GM19452 (cell line): ENCODE results near the gene KSR1.

Source experiments
- ATAC-seq: cut with Tn5 transposase; IDR thresholded peaks from one replicate; pipeline ENCODE4 v1.9.1; 2021; ENCODE audit not compliant: unreplicated experiment

The KSR1 gene

DNA sequence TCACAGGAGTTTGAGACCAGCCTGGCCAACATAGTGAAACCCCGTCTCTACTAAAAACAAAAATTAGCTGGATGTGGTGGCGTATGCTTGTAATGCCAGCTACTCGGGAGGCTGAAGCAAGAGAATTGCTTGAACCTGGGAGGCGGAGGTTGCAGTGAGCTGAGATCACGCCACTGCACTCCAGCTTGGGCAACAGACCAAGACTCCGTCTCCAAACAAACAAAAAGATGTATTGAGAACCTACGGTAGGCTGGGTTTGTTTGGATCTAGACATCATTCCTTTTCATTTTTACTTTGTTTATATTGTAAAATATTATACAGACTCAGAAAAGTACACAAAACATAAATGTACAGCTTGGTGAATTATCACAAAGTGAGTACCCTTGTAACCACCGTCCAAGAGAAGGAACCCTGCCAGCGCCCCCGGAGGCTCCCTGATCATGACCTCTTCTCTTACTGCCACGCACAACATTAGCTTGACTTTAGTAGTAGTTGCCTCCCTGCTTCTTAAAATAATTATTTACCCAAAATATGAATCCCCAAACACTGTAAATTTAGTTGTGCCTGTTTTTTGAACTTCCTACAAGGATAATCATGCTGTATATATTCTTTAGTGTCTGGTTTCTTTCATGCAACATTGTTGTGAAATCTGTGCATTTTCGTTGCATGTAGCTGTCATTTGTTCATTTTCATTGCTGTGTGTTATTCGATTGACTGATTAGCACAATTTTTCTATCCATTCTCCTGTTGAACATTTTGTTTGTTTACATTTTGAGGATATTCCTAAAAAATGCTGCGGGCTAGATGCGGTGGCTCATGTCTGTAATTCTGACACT is 56.5 kb downstream of the KSR1 start:
- no peak for ATAC-seq

DNA sequence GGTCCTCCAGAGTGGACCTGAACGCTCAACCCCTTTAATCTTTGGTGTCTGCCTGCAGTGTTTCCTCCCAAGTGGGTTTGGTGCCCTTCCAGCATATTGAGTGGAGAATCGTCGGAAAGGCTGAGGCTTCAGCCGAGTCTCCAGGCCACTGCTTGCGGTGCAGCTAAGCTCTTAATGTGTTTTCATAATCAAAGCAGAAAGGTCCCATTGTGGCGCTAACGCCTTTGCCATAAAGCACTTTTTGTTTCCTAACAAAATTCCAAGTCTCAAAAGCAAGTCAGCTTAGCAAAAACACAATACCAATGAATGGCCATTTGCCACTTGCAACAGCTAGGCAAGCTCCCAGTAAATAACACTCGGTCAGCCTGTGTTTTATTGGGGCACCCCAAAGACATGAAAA is 57.6 kb downstream of the KSR1 start:
- ATAC-seq = no peak

DNA sequence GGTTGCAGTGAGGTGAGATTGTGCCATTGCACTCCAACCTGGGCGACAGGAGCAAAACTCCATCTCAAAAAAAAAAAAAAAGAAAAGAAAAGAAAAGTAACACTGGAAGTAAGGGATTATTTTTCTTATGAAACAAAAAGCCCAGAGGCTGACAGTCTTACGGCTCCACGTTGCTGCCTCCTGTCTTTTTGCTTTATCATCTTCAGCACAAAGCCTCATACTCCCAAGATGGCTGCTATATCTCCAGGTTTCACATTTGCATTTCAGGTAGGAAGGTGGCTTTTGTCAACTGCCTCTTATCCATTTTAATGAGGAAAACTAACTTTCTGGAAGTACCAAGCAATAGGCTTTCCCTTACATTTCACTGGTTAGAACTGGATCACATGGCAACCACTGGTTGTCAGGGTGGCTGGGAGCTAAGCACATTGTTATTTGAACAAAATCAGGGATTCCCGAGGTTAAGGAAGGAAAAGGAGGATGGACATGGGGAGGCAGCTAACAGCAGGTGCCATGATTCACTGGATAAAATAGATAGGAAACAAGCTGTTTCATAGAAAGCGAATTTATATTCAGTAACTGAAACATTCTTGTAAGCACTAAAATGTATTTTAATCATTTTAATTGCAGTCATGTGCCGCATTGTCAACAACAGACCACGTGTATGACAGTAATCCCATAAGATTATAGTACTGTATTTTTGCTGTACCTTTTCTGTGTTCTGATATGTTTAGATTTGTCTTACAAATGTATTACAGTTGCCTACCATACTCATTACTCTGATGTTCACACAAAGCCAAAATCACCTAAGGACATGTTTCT is 58.6 kb downstream of the KSR1 start:
- no peak for ATAC-seq

DNA sequence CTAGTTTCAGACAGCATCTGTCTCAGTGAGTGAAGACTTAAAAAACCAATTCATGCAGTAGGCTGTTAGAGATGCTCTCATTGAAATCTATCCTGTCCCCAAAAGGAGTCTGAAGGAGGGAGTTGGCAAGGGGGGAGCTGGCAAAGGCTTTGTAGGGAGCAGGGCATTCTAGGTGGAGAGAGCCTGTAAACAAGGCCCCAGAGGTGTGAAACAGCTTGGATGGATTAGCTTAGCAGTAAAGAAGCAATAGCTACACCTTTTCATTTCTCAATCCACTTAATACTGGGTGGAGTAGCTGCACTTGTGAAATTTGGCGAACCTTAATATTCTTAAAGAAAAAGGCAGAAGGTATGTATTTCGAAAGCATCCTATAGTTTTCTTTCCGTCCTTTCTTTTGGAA is 61.8 kb downstream of the KSR1 start:
- ATAC-seq = no peak

DNA sequence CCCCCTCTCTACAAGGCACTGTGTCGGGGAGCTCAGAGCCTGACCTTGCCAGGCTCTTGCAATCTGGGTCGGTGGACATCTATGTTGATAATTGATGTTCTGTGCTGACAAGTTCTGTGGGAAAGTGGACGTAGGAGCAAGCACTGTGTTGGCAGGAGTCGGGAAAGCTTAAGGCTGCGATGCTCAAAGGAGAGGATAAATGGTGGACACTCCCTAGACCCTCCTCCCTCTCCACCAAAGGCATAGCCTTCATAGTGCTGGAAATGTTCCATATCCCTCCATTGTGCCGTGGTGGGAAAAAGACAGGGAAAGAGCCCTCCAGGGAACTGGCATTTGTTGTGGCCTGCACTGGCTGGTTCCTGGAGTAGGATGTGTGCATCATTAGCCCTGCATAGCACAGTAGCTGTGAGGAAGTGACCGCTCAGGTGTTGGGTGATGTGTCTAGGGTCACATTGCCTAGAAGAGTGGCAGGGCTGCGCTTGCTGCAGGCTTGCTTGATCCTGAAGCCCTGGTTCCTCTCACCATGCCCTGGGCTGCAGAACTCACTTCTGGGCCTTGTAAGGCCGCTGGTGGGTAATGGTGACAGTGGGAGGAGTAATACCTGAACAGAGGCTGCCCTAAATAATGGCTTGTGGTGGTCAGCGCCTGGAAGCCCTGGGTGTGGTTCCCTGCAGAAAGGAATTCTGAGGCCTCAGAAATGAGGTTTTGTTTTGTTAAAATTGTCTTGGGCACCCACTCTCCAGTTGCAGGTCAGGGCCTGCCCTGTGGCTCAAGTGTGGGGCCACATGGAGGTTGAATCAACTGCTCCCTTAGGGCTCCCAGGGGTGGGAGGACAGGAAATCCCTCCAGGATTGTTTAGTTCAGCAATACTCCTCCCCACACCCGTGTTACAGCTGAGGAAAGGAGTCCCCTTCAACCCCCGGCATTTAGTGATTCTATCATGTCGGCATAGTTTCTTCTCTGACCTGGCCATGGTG is 62.6 kb downstream of the KSR1 start:
- no peak for ATAC-seq

DNA sequence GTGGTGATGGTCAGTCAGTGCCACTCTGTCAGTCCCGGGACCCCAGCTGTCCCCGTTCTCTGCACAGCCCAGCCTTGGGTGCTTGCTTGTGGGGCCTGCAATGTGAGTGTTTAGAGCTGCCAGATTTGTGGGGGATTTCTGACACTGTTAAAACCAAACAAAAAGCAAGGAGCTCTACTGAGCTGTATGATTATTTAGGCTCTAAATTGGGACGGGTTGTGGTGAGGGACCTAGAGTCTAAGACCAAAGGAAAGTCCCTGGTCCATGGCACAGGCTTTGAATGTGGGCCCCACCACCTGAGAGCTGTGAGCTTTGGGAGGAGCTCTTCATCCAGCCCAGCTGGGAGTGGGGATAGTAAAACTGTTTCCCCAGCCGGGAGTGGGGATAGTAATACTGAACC is 63.3 kb downstream of the KSR1 start:
- ATAC-seq = no peak

DNA sequence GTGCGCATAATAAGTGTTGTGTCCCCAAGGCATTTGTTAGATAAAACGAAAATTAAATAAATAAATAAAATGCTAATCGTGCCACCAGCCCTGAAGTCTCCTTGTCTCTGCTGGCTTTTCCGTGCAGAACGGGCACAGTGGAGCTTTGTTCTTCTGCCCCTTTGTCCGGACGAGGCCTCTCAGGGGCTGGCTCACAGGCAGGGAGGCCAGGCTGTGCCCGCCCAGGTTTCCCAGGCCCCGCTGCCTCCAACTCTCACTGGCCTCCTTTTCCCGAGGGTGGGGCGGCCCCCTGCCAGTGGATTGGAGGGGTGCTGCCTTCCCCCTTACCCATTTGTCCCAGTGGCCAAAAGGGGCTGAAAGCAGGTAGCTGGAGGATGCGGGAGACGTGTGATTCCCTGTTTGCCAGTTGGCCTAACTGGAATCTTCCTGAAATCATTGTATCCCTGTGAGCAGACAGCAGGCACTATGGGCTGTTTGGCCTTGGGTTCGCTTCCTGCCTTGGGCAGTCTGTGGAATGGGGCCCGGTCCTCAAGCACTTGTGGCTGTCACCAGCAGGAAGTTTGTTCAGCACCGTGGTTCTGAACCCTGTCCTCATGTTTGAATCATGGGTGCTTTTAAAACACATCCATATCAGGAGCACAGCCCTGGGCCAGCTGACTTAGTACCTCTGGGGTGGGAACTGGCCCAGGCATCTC is 64.4 kb downstream of the KSR1 start:
- ATAC-seq = no peak

DNA sequence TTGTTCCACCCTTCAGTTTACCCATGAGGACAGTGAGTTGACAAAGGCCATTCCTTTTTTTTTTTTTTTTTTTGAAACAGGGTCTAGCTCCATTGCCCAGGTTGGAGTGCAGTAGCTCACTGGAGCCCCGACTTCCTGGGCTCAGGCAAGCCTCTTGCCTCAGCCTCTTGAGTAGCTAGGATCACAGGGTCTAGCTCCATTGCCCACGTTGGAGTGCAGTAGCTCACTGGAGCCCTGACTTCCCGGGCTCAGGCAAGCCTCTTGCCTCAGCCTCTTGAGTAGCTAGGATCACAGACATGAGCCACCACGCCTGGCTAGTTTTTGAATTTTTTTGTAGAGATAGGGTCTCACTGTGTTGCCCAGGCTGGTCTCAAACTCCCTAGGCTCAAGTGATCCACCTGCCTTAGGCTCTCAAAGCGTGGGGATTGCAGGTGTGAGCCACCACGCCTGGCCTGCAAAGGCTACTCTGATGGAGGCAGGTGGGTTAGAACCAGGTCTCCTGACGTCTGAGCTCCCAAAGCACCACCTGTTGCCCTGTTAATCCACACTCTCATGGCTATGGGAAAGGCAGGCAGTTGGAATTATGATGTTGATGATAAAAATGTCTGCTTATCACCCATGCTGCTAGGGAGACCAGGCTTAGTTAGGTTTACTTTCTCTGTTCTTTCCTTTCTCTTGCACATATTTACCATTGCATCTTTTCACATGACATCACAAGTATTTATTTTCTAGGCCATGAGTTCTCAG is 65.2 kb downstream of the KSR1 start:
- no peak for ATAC-seq

DNA sequence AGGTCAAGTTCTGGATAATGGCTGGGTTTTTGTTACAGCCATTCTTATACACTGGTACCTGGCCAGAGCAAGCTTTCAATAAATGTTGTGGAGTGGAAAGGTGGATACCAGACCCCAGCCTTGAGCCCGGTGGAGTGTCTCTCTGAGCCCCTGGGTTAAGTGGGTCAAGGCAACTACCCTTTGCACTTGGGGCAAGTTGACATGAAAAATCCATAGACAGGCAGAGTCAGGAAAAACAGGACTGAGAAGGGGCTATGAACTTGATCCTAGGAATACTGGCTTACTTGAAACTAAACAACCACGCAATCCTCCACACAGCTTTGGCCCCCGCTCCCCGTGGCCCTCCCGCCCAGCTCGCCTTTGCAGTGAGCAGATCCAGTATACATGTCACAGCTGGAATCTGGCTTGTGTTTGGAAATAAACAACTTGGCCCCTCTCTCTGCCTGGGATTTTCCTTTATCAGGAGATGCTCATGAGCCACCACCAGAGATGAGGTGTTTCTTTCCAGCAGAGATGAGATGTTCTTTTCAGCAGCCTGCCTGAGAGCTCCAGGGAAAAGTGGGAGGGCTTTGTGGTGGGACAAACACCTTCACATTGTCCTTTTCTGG is 65.9 kb downstream of the KSR1 start:
- ATAC-seq = no peak

DNA sequence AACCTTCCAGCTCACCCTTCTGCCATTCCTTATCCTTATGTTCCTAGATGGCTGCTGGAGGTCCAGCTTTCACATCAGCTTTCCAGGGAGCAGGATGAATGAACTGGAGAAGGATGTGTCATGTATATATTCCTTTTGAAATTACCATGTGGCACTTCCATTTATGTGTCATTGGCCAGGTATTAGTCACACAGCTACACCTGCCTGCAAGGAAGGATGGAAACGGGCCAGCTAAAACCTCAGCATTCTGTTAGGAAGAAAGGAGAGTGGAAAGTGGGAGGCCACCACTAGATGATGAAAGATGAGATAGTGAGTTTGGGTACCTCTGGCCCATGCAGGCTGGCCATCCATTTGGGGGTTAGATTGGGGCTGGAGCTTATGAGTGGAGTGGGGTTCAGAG is 67.5 kb downstream of the KSR1 start:
- no peak for ATAC-seq

DNA sequence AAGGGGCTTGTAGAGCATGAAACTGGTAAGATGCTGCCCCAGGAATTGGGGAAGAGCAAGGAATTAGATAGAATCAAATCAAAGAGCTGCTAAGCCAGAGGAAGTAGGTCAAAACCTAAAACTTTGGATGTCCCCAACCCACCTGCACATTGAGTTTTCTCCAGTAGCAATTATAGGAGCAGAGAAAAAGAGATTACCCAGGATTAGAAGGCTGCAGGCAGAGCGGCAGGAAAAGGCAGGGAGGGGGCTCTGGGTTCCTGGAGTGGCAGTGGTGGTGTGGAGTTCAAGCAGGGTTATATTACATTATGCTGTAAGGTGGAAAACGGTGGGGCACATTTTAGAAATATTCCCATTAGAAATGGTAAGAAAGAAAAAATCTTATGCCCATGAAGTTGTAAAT is 68.3 kb downstream of the KSR1 start:
- ATAC-seq = no peak

DNA sequence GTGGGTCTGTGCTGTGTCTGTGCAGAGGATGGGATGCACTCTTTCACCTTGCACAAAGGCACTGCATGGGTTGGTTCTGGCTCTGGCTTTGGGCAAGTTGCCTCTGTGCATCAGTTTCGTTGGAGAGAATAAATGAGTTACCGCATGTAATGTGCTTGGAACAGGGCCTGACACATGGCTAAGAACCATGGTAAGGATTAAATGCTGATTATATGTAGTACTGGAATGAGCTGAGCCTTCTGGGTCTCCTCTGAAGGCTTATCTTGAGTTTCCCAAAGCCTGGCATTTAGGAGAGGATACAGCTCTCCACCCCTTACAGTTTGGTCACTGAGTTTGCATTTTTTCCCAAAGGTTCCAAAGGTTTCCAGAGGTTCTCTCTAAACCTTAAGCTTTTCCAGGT is 69.1 kb downstream of the KSR1 start:
- no peak for ATAC-seq

DNA sequence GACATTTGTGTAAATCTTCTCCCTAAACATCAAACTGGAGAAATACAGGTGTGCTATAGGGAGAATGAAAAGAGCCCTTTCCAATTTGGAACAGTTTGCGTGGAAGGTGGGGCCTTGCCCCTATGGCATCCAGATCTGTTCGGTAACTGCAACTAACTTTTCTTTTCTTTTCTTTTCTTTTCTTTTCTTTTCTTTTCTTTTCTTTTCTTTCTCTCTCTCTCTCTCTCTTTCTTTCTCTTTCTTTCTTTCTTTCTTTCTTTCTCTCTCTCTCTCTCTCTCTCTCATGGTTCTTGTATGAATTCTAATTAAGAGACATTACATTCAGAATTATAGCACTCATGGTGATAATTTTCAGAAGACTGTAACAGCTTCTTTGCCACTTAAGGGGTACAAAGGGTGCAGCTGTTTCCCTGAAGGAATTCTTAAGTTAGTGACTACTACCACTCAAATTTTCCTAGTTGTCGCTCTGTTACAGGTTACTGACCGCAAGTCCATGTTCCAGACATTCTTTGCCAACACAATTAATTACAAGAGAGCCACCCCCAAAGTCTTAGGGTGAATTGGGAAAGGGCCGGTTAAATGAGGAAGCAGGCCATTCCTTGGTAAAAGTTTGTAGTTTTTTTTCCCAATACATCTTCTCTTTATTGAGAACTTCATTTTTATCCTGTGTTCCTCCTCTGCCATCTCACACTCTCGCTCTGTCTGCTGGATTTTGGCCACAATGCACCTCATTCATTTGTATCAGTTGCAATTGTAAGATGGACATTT is 69.8 kb downstream of the KSR1 start:
- ATAC-seq = no peak

DNA sequence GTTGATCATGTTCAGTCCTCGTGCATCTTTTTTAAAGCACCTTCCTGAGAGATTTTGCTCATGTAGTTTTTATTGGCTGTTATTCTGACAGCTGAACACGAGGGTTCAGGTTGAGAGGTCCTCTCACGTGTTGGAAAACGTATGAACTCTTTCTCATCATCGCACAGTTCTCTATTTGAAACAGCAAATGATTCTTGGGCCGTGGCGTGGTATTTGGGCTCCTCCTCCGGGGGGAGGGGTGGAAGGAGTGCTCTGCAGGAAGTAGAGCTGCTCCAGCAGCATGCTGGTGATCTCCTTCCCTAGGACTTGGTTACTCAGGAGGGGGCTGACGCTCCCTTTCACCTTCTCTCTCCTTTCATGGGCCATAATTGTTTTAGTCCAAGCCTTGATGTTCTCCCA is 70.4 kb downstream of the KSR1 start:
- peak; percentile 68 for ATAC-seq

DNA sequence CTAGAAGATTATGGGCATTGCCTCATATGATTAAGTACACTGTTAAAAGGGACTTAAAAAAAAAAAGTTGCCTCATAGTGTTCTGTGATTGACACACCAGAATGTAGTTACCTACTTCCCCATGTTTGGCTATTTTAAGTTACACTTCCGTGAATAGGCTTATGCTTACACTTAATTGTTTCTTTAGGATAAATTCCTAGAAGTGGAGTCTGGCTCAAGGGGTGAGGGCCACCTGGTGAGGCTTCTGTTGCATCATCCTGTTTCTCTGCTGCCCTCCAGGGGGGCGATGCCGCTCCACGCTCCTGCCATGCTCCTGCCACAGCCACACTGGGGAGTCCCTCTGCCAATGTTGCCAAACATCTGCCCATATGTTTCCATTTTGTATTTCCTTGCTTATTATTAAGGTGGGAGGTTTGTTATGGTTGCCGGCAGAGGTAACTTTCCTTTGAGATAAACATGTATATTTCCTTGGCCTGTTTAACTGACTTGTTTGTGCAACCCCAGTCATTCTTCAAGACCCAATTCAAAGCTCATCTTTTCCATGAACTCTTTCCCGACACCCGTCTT is 73.1 kb downstream of the KSR1 start:
- no peak for ATAC-seq

DNA sequence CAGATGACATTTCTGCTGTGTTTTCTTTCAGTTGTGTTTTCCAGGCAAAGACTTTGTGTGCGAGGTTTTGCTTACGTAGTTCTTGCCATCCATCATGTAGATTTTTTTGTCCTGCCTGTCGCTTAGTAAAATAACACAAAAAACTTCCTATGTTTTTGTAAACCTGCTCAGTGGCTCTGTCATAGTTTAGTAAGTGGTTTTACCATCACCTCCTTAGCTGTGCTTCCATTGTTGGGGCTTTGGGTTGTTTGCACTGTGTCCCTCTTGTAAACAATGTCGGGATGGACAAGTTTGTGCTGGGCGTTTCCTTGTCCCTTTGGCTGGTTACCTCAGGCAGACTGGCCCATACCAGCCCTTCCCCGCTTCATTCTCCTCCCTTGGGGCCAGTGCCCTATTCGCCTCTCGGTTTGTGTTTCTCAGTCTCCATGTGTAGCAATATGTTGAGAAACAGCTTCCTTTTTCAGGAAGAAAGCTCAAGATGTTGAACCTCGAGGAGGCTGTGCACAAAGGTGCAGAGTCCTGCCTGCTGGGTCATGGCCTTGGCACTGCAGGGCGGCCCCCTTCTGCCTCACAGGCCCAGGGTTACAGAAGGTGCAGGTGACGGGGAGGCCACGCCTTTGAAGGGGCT is 74.6 kb downstream of the KSR1 start:
- ATAC-seq = no peak

DNA sequence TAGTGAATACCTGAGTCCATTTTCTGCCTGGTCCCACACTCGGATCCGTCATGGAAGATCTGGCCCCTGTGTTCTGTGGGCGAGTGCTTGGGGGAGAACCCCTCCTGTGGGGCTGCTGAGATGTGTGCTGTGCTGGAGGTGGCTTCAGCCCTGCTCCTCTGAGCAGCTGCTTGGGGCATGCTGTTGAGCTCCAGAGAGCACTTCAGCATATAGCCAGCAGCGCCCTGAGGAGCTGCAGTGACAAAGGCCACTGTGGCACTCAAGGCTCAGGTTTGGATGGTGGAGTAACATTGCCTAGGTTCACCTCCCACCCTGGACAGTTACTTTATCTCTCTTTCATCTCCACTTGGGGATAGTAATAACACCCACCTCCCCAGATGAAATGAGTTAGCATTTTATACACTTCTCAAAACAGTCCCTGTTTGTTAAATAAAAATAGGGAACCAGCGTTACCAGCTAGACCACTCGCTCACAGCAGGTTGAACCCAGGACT is 75.3 kb downstream of the KSR1 start:
- no peak for ATAC-seq
